ENCODE results near the gene ARSG. TPM values are rescaled to one million over a fixed set of nuclear protein-coding genes. Genes with fewer than 3 reads are reported as not detected.

Gene ARSG
- total and polyA plus RNA-seq, 4 donors = 1.5 to 5.4 (median 2.3) TPM

GRCh38 chr17:68461589-68461988, 170.3 kb downstream of the ARSG start (continued):
- no peak for TF ChIP-seq MAX (IDR thresholded peaks at IDR 0.05)
- TF ChIP-seq CTCF (IDR thresholded peaks at IDR 0.05; ENCODE audit: low read depth, low read length, missing input control) = no peak
- no peak for TF ChIP-seq RXRA (IDR thresholded peaks at IDR 0.05)
- no peak for TF ChIP-seq HNF4G (IDR thresholded peaks at IDR 0.05)
- no peak for TF ChIP-seq FOXA1 (IDR thresholded peaks at IDR 0.05)
- TF ChIP-seq YY1 (IDR thresholded peaks at IDR 0.05) = no peak
- no peak for TF ChIP-seq GABPA (IDR thresholded peaks at IDR 0.05 in 1 of 2, conservative IDR thresholded peaks at IDR 0.05 in 1 of 2)

- Histone ChIP-seq H3K4me1 (ENCODE audit: control insufficient read depth in 4 of 4, insufficient read depth in 4 of 4, low read length in 3 of 4) (peaks cover 5 to 24% (median 17%) of the 10 kb centered on the region in 4 donors), H3K36me3 (ENCODE audit: control insufficient read depth in 4 of 4, insufficient read depth in 3 of 4, low read depth in 1 of 4, low read length in 3 of 4) (no peaks in the 10 kb centered on the region), H3K9ac (ENCODE audit: low read depth in 1 of 2, low read length in 2 of 2) (no peak overlapping the region), H3K27me3 (ENCODE audit: control insufficient read depth in 4 of 4, insufficient read depth in 4 of 4, low read length in 3 of 4) (no peaks in the 10 kb centered on the region), H3K9me3 (ENCODE audit: control insufficient read depth in 4 of 4, low read length in 3 of 4) (no peaks in the 10 kb centered on the region), H3K27ac (ENCODE audit: low read depth in 1 of 2, low read length in 2 of 2) (no peak overlapping the region), H3K4me3 (ENCODE audit: low read depth in 1 of 3, low read length in 3 of 3) (no peak overlapping the region)
- DNase-seq (ENCODE audit: low spot score) = peak; percentile 78
- TF ChIP-seq MAX (IDR thresholded peaks at IDR 0.05) (no peak), TAF1 (conservative IDR thresholded peaks at IDR 0.05) (no peak), FOXA2 (IDR thresholded peaks at IDR 0.05) (no peak), CTCF (IDR thresholded peaks at IDR 0.05; ENCODE audit: low read depth, low read length, missing input control) (peak; percentile 76), NR2F2 (IDR thresholded peaks at IDR 0.05) (no peak), HNF4A (conservative IDR thresholded peaks at IDR 0.05) (peak in 1 of 2 donors; percentile 10), HNF4G (IDR thresholded peaks at IDR 0.05) (no peak), FOXA1 (IDR thresholded peaks at IDR 0.05) (no peak), GABPA (IDR thresholded peaks at IDR 0.05 in 1 of 2, conservative IDR thresholded peaks at IDR 0.05 in 1 of 2) (no peak), RXRA (IDR thresholded peaks at IDR 0.05) (peak in 1 of 2 donors; percentile 18), EGR1 (IDR thresholded peaks at IDR 0.05; ENCODE audit: low read depth in 2 of 2) (no peak), YY1 (IDR thresholded peaks at IDR 0.05) (no peak), RAD21 (IDR thresholded peaks at IDR 0.05) (peak; percentile 94 to 95), JUND (IDR thresholded peaks at IDR 0.05) (no peak), ZBTB33 (IDR thresholded peaks at IDR 0.05) (no peak), SP1 (IDR thresholded peaks at IDR 0.05) (peak; percentile 42)
- 44% methylated on average over 15 of the region's 15 CpGs for WGBS
Measured at GRCh38 chr17:68462381-68463210, 171.3 kb downstream of the ARSG start.
